Smooth muscle cell (in vitro differentiated cells): ENCODE results near the gene IGFALS. TPM values are rescaled to one million over a fixed set of nuclear protein-coding genes. Genes with fewer than 3 reads are reported as not detected.

Source experiments
- DNase-seq: peaks from one replicate; lab custom pipeline; 2025; ENCODE audit not compliant: unreplicated experiment; lab: John Stamatoyannopoulos, UW
- H2AFZ ChIP-seq: fragments of 200-600 bp; sonication (generic); 2 replicates; pipeline ENCODE4 v1.6.0; 2016; ENCODE audit warnings: antibody characterized with exemption, low read depth, mild to moderate bottlenecking
- H3F3A ChIP-seq: fragments of 200-600 bp; sonication (generic); 2 replicates; pipeline ENCODE4 v1.6.0; 2017; ENCODE audit warnings: antibody characterized with exemption, low read depth
- H3K27ac ChIP-seq: fragments of 200-600 bp; sonication (generic); 2 replicates; pipeline ENCODE4 v1.5.1; 2016; ENCODE audit warnings: low read depth, mild to moderate bottlenecking
- H3K27me3 ChIP-seq: fragments of 200-600 bp; sonication (generic); 2 replicates; pipeline ENCODE4 v1.6.1; 2016; ENCODE audit warnings: low read depth, mild to moderate bottlenecking
- H3K36me3 ChIP-seq: fragments of 200-600 bp; sonication (generic); 2 replicates; pipeline ENCODE4 v1.5.1; 2016; ENCODE audit warnings: low read depth
- H3K4me1 ChIP-seq: fragments of 200-600 bp; sonication (generic); 2 replicates; pipeline ENCODE4 v1.5.1; 2016; ENCODE audit warnings: low read depth
- H3K4me2 ChIP-seq: fragments of 200-600 bp; sonication (generic); 2 replicates; pipeline ENCODE4 v1.6.0; 2016; ENCODE audit warnings: mild to moderate bottlenecking
- H3K4me3 ChIP-seq: fragments of 200-600 bp; sonication (generic); 2 replicates; pipeline ENCODE4 v1.5.1; 2016; ENCODE audit warnings: mild to moderate bottlenecking
- H3K79me2 ChIP-seq: fragments of 200-600 bp; sonication (generic); 2 replicates; pipeline ENCODE4 v1.6.0; 2016; ENCODE audit warnings: low read depth, mild to moderate bottlenecking
- H3K9ac ChIP-seq: fragments of 200-600 bp; sonication (generic); 2 replicates; pipeline ENCODE4 v1.6.0; 2016; ENCODE audit warnings: low read depth
- H3K9me3 ChIP-seq: fragments of 200-600 bp; sonication (generic); replicated peaks from 2 replicates; pipeline ENCODE4 v1.5.1; 2016; ENCODE audit warnings: low read depth
- H4K20me1 ChIP-seq: fragments of 200-600 bp; sonication (generic); 2 replicates; pipeline ENCODE4 v1.6.0; 2016; ENCODE audit warnings: low read depth
- CTCF ChIP-seq: fragments of 200-600 bp; sonication (generic); IDR thresholded peaks from 2 replicates; pipeline ENCODE4 v1.5.1; 2017; ENCODE audit warnings: borderline replicate concordance, mild to moderate bottlenecking, antibody characterized with exemption; ENCODE audit not compliant: insufficient read depth, poor library complexity, severe bottlenecking
- WGBS: methylation state at CpG from one replicate; pipeline ENCODE4 v1.1.7; 2016; ENCODE audit warnings: low lambda C conversion rate; 5-methylcytosine and 5-hydroxymethylcytosine counted together
- polyA plus RNA-seq: library from polyadenylated mRNA; unstranded; fragments of >200 nt; fragmentation: Nextera tagmentation; extraction: Ambion mirVana; gene quantifications from 2 replicates; pipeline ENCODE4 v1.2.1, GENCODE V29; 2016
- total RNA-seq: library from RNA; depleted of rRNA; stranded (reverse); fragments of >200 nt; gene quantifications from 2 replicates; pipeline ENCODE4 v1.2.3, GENCODE V29; 2014

Gene IGFALS
- total and polyA plus RNA-seq, 2 experiments from 2014 or later = not detected

- H3K4me3 ChIP-seq = no peak overlapping the region
- H3K79me2 ChIP-seq = no peaks in the 10 kb centered on the region
- H3K27me3 ChIP-seq = no peaks in the 10 kb centered on the region
- H3K9me3 ChIP-seq = no peaks in the 10 kb centered on the region
- TF ChIP-seq CTCF = no peak
- H3K27ac ChIP-seq = peak overlapping the region; percentile 94
- H3K36me3 ChIP-seq = no peaks in the 10 kb centered on the region
- peak overlapping the region; percentile 87 for H3K9ac ChIP-seq
- H3K4me1 ChIP-seq = no peaks in the 10 kb centered on the region
- peak overlapping the region; percentile 75 for H3K4me2 ChIP-seq
- H4K20me1 ChIP-seq = peaks cover 6% of the 10 kb centered on the region
- DNase-seq = no peak
- peaks cover 6% of the 10 kb centered on the region for H3F3A ChIP-seq
- H2AFZ ChIP-seq = no peak overlapping the region
- 60% methylated on average over 25 of the region's 25 CpGs for WGBS
Measured at GRCh38 chr16:1745181-1745899, 48.2 kb downstream of the IGFALS start.

DNA sequence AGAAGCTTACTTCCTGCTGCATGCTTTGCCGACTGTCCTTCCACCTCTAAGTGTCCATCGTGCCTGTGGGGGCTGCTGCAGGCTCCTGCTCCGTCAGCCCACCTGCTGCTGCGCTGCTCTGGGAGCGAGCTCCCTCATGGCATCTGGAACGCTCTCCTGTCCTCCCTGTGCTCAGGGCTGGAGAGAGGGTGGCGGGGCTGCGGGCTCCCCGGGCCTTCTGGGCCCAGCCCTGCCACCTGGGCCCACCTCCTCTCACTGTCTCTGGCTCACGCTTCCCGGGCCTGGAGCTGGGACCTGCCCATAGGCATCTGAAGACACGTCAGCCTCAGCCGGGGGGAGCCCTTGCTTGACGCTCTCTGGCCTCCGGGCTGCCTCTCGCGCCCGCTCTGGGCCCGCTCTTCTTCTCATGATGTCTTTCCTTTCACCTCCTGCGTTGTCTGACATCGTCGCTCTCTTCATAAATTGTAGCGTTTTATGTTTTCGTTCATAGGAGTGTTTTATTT, 49.1 kb downstream of the IGFALS start:
- no peak overlapping the region for H3K4me3 ChIP-seq
- WGBS = 96% methylated on average over 24 of the region's 24 CpGs
- no peak for TF ChIP-seq CTCF

GRCh38 chr16:1743376-1744337, 49.8 kb downstream of the IGFALS start:
- 92% methylated on average over 32 of the region's 32 CpGs for WGBS
- Histone ChIP-seq H3K4me3 (no peak overlapping the region), H3K4me1 (no peaks in the 10 kb centered on the region), H3K36me3 (no peaks in the 10 kb centered on the region), H3F3A (peaks cover 6% of the 10 kb centered on the region), H3K79me2 (no peaks in the 10 kb centered on the region), H4K20me1 (no peaks in the 10 kb centered on the region), H3K9ac (no peak overlapping the region), H3K27ac (peak overlapping the region; percentile 94), H3K27me3 (no peaks in the 10 kb centered on the region), H2AFZ (no peak overlapping the region), H3K4me2 (no peak overlapping the region), H3K9me3 (no peaks in the 10 kb centered on the region)
- TF ChIP-seq CTCF = no peak
- DNase-seq = no peak

More for the DNA sequence above, 49.1 kb downstream of the IGFALS start:
- Histone ChIP-seq H3K27me3 (no peaks in the 10 kb centered on the region), H4K20me1 (peaks cover under 1% of the 10 kb centered on the region), H3K9me3 (no peaks in the 10 kb centered on the region), H3K4me2 (no peak overlapping the region), H2AFZ (no peak overlapping the region), H3F3A (peaks cover 6% of the 10 kb centered on the region), H3K27ac (peak overlapping the region; percentile 94), H3K79me2 (no peaks in the 10 kb centered on the region), H3K9ac (no peak overlapping the region), H3K36me3 (no peaks in the 10 kb centered on the region), H3K4me1 (no peaks in the 10 kb centered on the region)
- DNase-seq = no peak
